Measurements from ENCODE around the gene TRIM69. TPM values are rescaled to one million over a fixed set of nuclear protein-coding genes. Genes with fewer than 3 reads are reported as not detected.

TRIM69 gene, protein sequence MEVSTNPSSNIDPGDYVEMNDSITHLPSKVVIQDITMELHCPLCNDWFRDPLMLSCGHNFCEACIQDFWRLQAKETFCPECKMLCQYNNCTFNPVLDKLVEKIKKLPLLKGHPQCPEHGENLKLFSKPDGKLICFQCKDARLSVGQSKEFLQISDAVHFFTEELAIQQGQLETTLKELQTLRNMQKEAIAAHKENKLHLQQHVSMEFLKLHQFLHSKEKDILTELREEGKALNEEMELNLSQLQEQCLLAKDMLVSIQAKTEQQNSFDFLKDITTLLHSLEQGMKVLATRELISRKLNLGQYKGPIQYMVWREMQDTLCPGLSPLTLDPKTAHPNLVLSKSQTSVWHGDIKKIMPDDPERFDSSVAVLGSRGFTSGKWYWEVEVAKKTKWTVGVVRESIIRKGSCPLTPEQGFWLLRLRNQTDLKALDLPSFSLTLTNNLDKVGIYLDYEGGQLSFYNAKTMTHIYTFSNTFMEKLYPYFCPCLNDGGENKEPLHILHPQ
- 21.5 and 24.1 TPM in 2 replicates for total RNA-seq

DNA sequence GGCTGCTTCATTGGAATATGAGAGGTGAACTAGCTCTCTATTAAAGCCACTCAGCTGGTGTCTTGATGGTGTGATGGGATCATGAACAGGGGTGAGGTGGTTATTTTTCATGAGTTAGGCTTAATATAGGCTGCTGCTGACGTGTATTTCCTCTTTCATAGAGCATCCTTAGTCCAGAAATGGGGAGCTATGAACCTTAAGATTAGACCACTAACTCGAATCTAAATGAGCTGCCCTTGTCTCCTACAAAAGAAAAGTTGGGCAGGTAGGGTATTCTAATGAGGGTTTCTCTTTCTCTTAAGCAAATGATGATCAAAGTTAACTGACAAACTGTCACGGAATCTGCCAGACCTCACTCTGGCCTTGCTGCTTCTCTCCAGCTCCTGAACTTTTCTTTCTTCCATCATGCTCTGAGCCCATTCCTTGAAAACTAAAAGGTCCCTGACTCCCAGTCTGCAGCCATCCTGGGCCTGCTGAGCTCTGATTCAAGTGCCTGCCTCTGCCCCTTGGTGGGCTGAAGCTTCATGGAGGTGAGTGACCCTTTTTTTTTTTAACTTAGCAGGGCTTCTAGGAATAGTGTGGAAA, at the start of gene TRIM69:
Gene TRIM69 (plus strand): TSS at position 348 of the 585 bp plus-strand sequence. CDS start 177 bp downstream, at position 525.

DNA sequence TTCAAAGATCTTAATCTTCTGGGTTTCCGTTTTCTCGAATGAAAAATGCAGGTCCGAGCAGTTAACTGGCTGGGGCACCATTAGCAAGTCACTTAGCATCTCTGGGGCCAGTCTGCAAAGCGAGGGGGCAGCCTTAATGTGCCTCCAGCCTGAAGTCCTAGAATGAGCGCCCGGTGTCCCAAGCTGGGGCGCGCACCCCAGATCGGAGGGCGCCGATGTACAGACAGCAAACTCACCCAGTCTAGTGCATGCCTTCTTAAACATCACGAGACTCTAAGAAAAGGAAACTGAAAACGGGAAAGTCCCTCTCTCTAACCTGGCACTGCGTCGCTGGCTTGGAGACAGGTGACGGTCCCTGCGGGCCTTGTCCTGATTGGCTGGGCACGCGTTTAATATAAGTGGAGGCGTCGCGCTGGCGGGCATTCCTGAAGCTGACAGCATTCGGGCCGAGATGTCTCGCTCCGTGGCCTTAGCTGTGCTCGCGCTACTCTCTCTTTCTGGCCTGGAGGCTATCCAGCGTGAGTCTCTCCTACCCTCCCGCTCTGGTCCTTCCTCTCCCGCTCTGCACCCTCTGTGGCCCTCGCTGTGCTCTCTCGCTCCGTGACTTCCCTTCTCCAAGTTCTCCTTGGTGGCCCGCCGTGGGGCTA, 25.1 kb upstream of the TRIM69 start, which contains the start of the genes B2M and PATL2:
Gene B2M (plus strand): TSS at position 422 of the 647 bp plus-strand sequence. CDS start 30 bp downstream, at position 452.
Gene PATL2 (minus strand): TSS at position 228 of the 647 bp plus-strand sequence. CDS start 34,833 bp downstream, outside the sequence.

Other genes starting within 250 kb of the TRIM69 start
- 34.6 and 37.1 TPM in 2 replicates for gene EIF3J, start 199.4 kb upstream of the TRIM69 start, total RNA-seq
- 74.6 and 76.7 TPM in 2 replicates for gene SPG11, start 72.9 kb upstream of the TRIM69 start, total RNA-seq
- 0.62 and 0.92 TPM in 2 replicates for gene PATL2, start 25.2 kb upstream of the TRIM69 start, total RNA-seq
- 2,695 and 4,557 TPM in 2 replicates for gene B2M, start 25.0 kb upstream of the TRIM69 start, total RNA-seq
- gene TERB2, start 220.2 kb downstream of the TRIM69 start, total RNA-seq = not detected in 2 replicates

All from aortic smooth muscle cell (primary cell).